HepG2 (cell line): ENCODE results near the gene ATN1. TPM values are rescaled to one million over a fixed set of nuclear protein-coding genes. Genes with fewer than 3 reads are reported as not detected.

ENCODE experiments used
- FIP1L1 ChIP-seq: fragments of 200-400 bp; formaldehyde crosslinking; IDR thresholded peaks from 2 replicates; pipeline ENCODE4 v1.6.1; 2018; ENCODE audit warnings: low read depth, mild to moderate bottlenecking, low read length, moderate library complexity, borderline replicate concordance; ENCODE audit not compliant: insufficient read depth
- FOXA1 ChIP-seq, 2 experiments: fragments of 450-650 bp in 1 of 2; sonication (generic) in 1 of 2; formaldehyde crosslinking in 1 of 2; IDR thresholded peaks; 2 replicates each; pipeline versions ENCODE4 v1.4.0 to v1.6.1; 2016 to 2020; ENCODE audit warnings: missing genetic modification reagents in 1 of 2
- STAT6 ChIP-seq: sonication (generic); formaldehyde crosslinking; IDR thresholded peaks from 2 replicates; pipeline ENCODE4 v1.4.0; 2020; ENCODE audit warnings: missing genetic modification reagents, mild to moderate bottlenecking, borderline replicate concordance
- TOPORS ChIP-seq: sonication (generic); formaldehyde crosslinking; IDR thresholded peaks from 2 replicates; pipeline ENCODE4 v1.8.0; 2023; ENCODE audit warnings: mild to moderate bottlenecking, missing genetic modification reagents
- TRIM22 ChIP-seq: fragments of 450-650 bp; IDR thresholded peaks from 2 replicates; pipeline ENCODE4 v1.6.1; 2017
- ZBTB4 ChIP-seq: sonication (generic); formaldehyde crosslinking; IDR thresholded peaks from 2 replicates; pipeline ENCODE4 v1.4.0; 2020; ENCODE audit warnings: missing genetic modification reagents, mild to moderate bottlenecking, borderline replicate concordance
- ZNF362 ChIP-seq: sonication (generic); formaldehyde crosslinking; IDR thresholded peaks from 2 replicates; pipeline ENCODE4 v1.4.0; 2020; ENCODE audit warnings: missing genetic modification reagents, mild to moderate bottlenecking, borderline replicate concordance
- ZNF503 ChIP-seq: sonication (generic); formaldehyde crosslinking; IDR thresholded peaks from 2 replicates; pipeline ENCODE4 v1.4.0; 2020; ENCODE audit warnings: missing genetic modification reagents
- ZNF576 ChIP-seq: sonication (generic); formaldehyde crosslinking; IDR thresholded peaks from 2 replicates; pipeline ENCODE4 v1.4.0; 2020; ENCODE audit warnings: mild to moderate bottlenecking, missing genetic modification reagents
- ZXDC ChIP-seq: sonication (generic); formaldehyde crosslinking; IDR thresholded peaks from 2 replicates; pipeline ENCODE4 v1.5.0; 2020; ENCODE audit warnings: mild to moderate bottlenecking, missing genetic modification reagents
- polyA plus RNA-seq, 8 experiments: library from polyadenylated mRNA; depleted of rRNA in 3 of 8; stranded (reverse) in 7 of 8; unstranded in 1 of 8; fragments of >200 nt; fragmentation: Illumina TruSeq in 4 of 8; extraction: Trizol in 4 of 8; gene quantifications; 2 replicates each; pipeline versions ENCODE4 v1.2.1 to v1.2.3, GENCODE V29; 2011 to 2016; ENCODE audit warnings: low read depth in 4 of 8, missing spikeins in 1 of 8, mixed read lengths in 1 of 8; ENCODE audit not compliant: insufficient read depth in 1 of 8
- total RNA-seq, 5 experiments: library from RNA; depleted of rRNA; stranded (reverse); fragments of >200 nt; fragmentation: Illumina TruSeq; extraction: Trizol; gene quantifications; 2 replicates each; pipeline ENCODE4 v1.2.3, GENCODE V29; 2016; ENCODE audit warnings: low read depth in 1 of 5

Gene ATN1
- total and polyA plus RNA-seq, 2 of the 13 experiments (the other 11 are each of a cell fraction or from before 2014, with no cell fraction given): 2.1 to 8.6 TPM

GRCh38 chr12:6943722-6944380, 16.1 kb downstream of the ATN1 start, which contains the start of the genes C12orf57 and RNU7-1 (continued):
- TF ChIP-seq ZBTB4 (CRISPR knock-in tag) (0 out of 2 replicates have a peak, but pooled peaks have one; percentile 6), TOPORS (CRISPR knock-in tag) (no peak), ZNF503 (CRISPR knock-in tag) (peak; percentile 74; the same call in 1 of the 2 replicates), TRIM22 (no peak), FIP1L1 (no peak), ZNF576 (CRISPR knock-in tag) (0 out of 2 replicates have a peak, but pooled peaks have one; percentile 74), ZXDC (CRISPR knock-in tag) (no peak), FOXA1 (IDR thresholded peaks at IDR 0.05) (no peak), FOXA1 (CRISPR knock-in tag; IDR thresholded peaks at IDR 0.05) (no peak; the same call in 1 of the 2 replicates), STAT6 (CRISPR knock-in tag) (peak; percentile 95; the same call in 1 of the 2 replicates), ZNF362 (CRISPR knock-in tag) (peak; percentile 34; the same call in 1 of the 2 replicates)
